B cell (primary cell): ENCODE data around the gene NAMPT. TPM values are rescaled to one million over a fixed set of nuclear protein-coding genes. Genes with fewer than 3 reads are reported as not detected.
"Not testable (repeated sequence)": the region's sequence is repeated elsewhere in the genome, so short reads cannot be mapped to it uniquely, and the experiment has no call there.

Experiments
- ATAC-seq: fragments of 200-7000 bp; cut with Tn5 transposase; one replicate; pipeline ENCODE4 v1.10.0; 2021; ENCODE audit warnings: low read depth, mild to moderate bottlenecking, moderate number of reproducible peaks, moderate library complexity
- CTCF ChIA-PET: fragments of 350-600 bp; sonication (Branson Sonifier 250); formaldehyde crosslinking; loops from one replicate; lab custom pipeline; 2021; ENCODE audit warnings: antibody characterized with exemption, inconsistent platforms; lab: Charles Lee
- POLR2A ChIA-PET: fragments of 350-600 bp; sonication (Branson Sonifier 250); formaldehyde crosslinking; loops from one replicate; lab custom pipeline; 2021; ENCODE audit warnings: antibody characterized with exemption; lab: Charles Lee
- DNase-seq: peaks from one replicate; pipeline ENCODE4 v3.0.0; 2013
- H2AFZ ChIP-seq: 2 replicates; pipeline ENCODE4 v1.6.1; 2012; ENCODE audit warnings: mild to moderate bottlenecking, low read depth, low read length; ENCODE audit not compliant: insufficient read depth, poor library complexity, severe bottlenecking
- H3K27ac ChIP-seq, 2 donors: 1 replicate in 1 of 2; 2 replicates in 1 of 2; pipeline ENCODE4 v1.5.1; 2012 to 2013; ENCODE audit warnings: low read length in 2 of 2, mild to moderate bottlenecking in 2 of 2, moderate library complexity in 1 of 2
- H3K27me3 ChIP-seq, 4 experiments: fragments of 200-600 bp in 1 of 4; sonication (generic) in 1 of 4; replicated peaks in 1 of 4; 1 replicate in 2 of 4; 2 replicates in 2 of 4; pipeline versions ENCODE4 v1.6.1 to v1.7.0; 2013 to 2016; ENCODE audit warnings: low read length in 3 of 4, mild to moderate bottlenecking in 2 of 4, mixed read lengths in 1 of 4, moderate library complexity in 1 of 4; ENCODE audit not compliant: insufficient read depth in 4 of 4, control insufficient read depth in 3 of 4; ENCODE audit errors: control extremely low read depth in 1 of 4
- H3K36me3 ChIP-seq, 2 experiments: replicated peaks in 1 of 2; 1 replicate in 1 of 2; 2 replicates in 1 of 2; pipeline versions ENCODE4 v1.6.1 to v1.7.1; 2013; ENCODE audit warnings: low read length in 1 of 2; ENCODE audit not compliant: insufficient read depth in 2 of 2, control insufficient read depth in 1 of 2; ENCODE audit errors: control extremely low read depth in 1 of 2, extremely low read depth in 1 of 2
- H3K4me1 ChIP-seq, 2 donors: fragments of 200-600 bp in 1 of 2; sonication (generic) in 1 of 2; 1 replicate in 1 of 2; 2 replicates in 1 of 2; pipeline versions ENCODE4 v1.5.1 to v1.6.1; 2013 to 2017; ENCODE audit warnings: low read length in 2 of 2; ENCODE audit not compliant: control insufficient read depth in 2 of 2, insufficient read depth in 2 of 2
- H3K4me2 ChIP-seq: replicated peaks from 2 replicates; pipeline ENCODE3; 2012; ENCODE audit warnings: mild to moderate bottlenecking, low read depth, low read length; ENCODE audit not compliant: poor library complexity, severe bottlenecking
- H3K4me3 ChIP-seq, 5 experiments: fragments of 200-600 bp in 1 of 5; sonication (generic) in 1 of 5; 1 replicate in 3 of 5; 2 replicates in 2 of 5; pipeline versions ENCODE4 v1.5.1 to v1.7.0; 2011 to 2016; ENCODE audit warnings: low read length in 4 of 5, mild to moderate bottlenecking in 4 of 5, low read depth in 2 of 5, control low read depth in 1 of 5, moderate library complexity in 1 of 5; ENCODE audit not compliant: insufficient read depth in 1 of 5; ENCODE audit errors: control extremely low read depth in 1 of 5, extremely low read depth in 1 of 5
- H3K79me2 ChIP-seq: fragments of 200-600 bp; sonication (generic); one replicate; pipeline ENCODE4 v1.6.0; 2016; ENCODE audit warnings: low read length; ENCODE audit not compliant: control insufficient read depth, insufficient read depth
- H3K9ac ChIP-seq: fragments of 200-600 bp; sonication (generic); 2 replicates; pipeline ENCODE4 v1.6.1; 2017; ENCODE audit warnings: mild to moderate bottlenecking, low read length, moderate library complexity
- H3K9me3 ChIP-seq, 3 donors: one replicate each; pipeline versions ENCODE4 v1.6.1 to v1.7.1; 2013; ENCODE audit warnings: low read length in 2 of 3; ENCODE audit not compliant: control insufficient read depth in 2 of 3, insufficient read depth in 1 of 3; ENCODE audit errors: control extremely low read depth in 1 of 3
- H4K20me1 ChIP-seq: 2 replicates; pipeline ENCODE4 v1.6.0; 2012; ENCODE audit warnings: mild to moderate bottlenecking, low read length; ENCODE audit not compliant: insufficient read depth, control insufficient read depth, poor library complexity, severe bottlenecking
- H3K27ac Mint-ChIP-seq: one replicate; pipeline ENCODE4 v1.8.0; 2021; ENCODE audit warnings: mixed read lengths
- H3K27me3 Mint-ChIP-seq: one replicate; pipeline ENCODE4 v1.8.0; 2021; ENCODE audit warnings: mixed read lengths
- H3K4me1 Mint-ChIP-seq: one replicate; pipeline ENCODE4 v1.8.0; 2021; ENCODE audit warnings: mixed read lengths
- H3K4me3 Mint-ChIP-seq: one replicate; pipeline ENCODE4 v1.8.0; 2021; ENCODE audit warnings: mixed read lengths
- H3K9me3 Mint-ChIP-seq: one replicate; pipeline ENCODE4 v1.8.0; 2022; ENCODE audit warnings: mixed read lengths; ENCODE audit not compliant: insufficient read depth
- EZH2 ChIP-seq: IDR thresholded peaks from 2 replicates; pipeline ENCODE4 v1.6.1; 2012; ENCODE audit warnings: borderline replicate concordance, low read depth, mild to moderate bottlenecking, moderate library complexity, low read length; ENCODE audit not compliant: insufficient read depth, poor library complexity, severe bottlenecking
- whole genome bisulfite sequencing: methylation state at CpG from one replicate; pipeline ENCODE4 v1.1.5; 2013; ENCODE audit warnings: missing lambda C conversion rate; ENCODE audit not compliant: insufficient coverage; 5-methylcytosine and 5-hydroxymethylcytosine counted together
- intact Hi-C: fragments of 100-400 bp; cut with micrococcal nuclease; formaldehyde crosslinking; loops from one replicate; pipeline ENCODE4 v1.10.0; 2022
- polyA plus RNA-seq: library from polyadenylated mRNA; depleted of rRNA; stranded (reverse); fragments of >200 nt; gene quantifications from 2 replicates; pipeline ENCODE4 v1.2.3, GENCODE V29; 2012
- total RNA-seq, 2 donors: library from RNA; stranded (reverse); fragments of 120-200 nt in 1 of 2; gene quantifications; 1 replicate in 1 of 2; 2 replicates in 1 of 2; pipeline versions ENCODE4 v1.2.3 to v1.2.4, GENCODE V29; 2013 to 2022
- TF ChIP-seq, protein P1 (sequence below): fragments of 200-600 bp; IDR thresholded peaks from one replicate; pipeline ENCODE4 v1.8.0; 2022; ENCODE audit warnings: antibody characterized with exemption, mild to moderate bottlenecking

Gene NAMPT
- total and polyA plus RNA-seq, 2 donors (not counting 1 experiment from before 2014, with no cell fraction given) = 11.6 to 48.8 TPM

DNA sequence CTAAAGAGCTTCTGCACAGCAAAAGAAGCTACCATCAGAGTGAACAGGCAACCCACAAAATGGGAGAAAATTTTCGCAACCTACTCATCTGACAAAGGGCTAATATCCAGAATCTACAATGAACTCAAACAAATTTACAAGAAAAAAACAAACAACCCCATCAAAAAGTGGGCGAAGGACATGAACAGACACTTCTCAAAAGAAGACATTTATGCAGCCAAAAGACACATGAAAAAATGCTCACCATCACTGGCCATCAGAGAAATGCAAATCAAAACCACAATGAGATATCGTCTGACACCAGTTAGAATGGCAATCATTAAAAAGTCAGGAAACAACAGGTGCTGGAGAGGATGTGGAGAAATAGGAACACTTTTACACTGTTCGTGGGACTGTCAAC lies 13.4 kb upstream of the NAMPT start:
- CTCF ChIA-PET, H3K9ac ChIP-seq, H3K36me3 ChIP-seq, H3K9me3 Mint-ChIP-seq, intact Hi-C loops, H2AFZ ChIP-seq, ATAC-seq, H3K4me3 Mint-ChIP-seq, H3K27ac Mint-ChIP-seq, H3K27ac ChIP-seq, H3K4me1 ChIP-seq, H3K79me2 ChIP-seq, H3K4me1 Mint-ChIP-seq, H3K9me3 ChIP-seq, H3K27me3 ChIP-seq, H4K20me1 ChIP-seq, POLR2A ChIA-PET, H3K4me3 ChIP-seq, DNase-seq, H3K4me2 ChIP-seq: not testable (repeated sequence)
- WGBS = no CpG with 5 or more reads among the region's 4 CpGs
- peaks cover 24% of the 10 kb centered on the region for H3K27me3 Mint-ChIP-seq

DNA sequence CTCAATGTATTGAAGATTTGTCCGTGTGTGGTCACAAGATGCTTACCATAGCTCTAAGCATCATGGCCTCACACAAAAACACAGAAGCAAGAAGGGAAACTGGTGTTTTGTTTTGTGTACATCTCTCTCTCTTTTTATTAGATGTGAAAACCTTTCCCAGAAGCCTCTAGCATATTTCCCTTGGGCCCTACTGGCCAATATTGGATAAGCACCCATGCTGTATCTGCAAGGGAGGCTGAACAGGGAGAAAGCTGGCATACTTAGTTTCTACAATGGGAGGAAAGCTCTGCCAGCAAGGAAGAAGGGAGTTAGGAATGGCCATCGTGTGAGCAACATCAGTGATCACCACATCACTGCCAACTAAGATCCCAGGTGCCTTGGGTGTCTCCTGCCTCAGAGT lies 9.6 kb upstream of the NAMPT start:
- CTCF ChIA-PET = no interaction called here
- DNase-seq = no peak

More for the DNA sequence above, 9.6 kb upstream of the NAMPT start:
- POLR2A ChIA-PET = no interaction called here
- H3K79me2 ChIP-seq = no peaks in the 10 kb centered on the region
- TF ChIP-seq EZH2 = no peak
- TF ChIP-seq, protein P1, sequence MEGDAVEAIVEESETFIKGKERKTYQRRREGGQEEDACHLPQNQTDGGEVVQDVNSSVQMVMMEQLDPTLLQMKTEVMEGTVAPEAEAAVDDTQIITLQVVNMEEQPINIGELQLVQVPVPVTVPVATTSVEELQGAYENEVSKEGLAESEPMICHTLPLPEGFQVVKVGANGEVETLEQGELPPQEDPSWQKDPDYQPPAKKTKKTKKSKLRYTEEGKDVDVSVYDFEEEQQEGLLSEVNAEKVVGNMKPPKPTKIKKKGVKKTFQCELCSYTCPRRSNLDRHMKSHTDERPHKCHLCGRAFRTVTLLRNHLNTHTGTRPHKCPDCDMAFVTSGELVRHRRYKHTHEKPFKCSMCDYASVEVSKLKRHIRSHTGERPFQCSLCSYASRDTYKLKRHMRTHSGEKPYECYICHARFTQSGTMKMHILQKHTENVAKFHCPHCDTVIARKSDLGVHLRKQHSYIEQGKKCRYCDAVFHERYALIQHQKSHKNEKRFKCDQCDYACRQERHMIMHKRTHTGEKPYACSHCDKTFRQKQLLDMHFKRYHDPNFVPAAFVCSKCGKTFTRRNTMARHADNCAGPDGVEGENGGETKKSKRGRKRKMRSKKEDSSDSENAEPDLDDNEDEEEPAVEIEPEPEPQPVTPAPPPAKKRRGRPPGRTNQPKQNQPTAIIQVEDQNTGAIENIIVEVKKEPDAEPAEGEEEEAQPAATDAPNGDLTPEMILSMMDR = peak; percentile 12
- no peaks in the 10 kb centered on the region for H3K36me3 ChIP-seq
- H3K4me3 ChIP-seq = no peak overlapping the region
- Mint-ChIP-seq H3K4me3 (no peak overlapping the region), H3K27ac (no peak overlapping the region), H3K9me3 (no peaks in the 10 kb centered on the region), H3K27me3 (peaks cover 4% of the 10 kb centered on the region), H3K4me1 (no peaks in the 10 kb centered on the region)
- H3K9ac ChIP-seq = no peak overlapping the region
- no peaks in the 10 kb centered on the region for H4K20me1 ChIP-seq
- intact Hi-C loops = no loop called here
- H3K4me2 ChIP-seq = no peak overlapping the region
- H2AFZ ChIP-seq = no peak overlapping the region
- H3K27ac ChIP-seq = no peak overlapping the region
- H3K27me3 ChIP-seq = no peaks in the 10 kb centered on the region
- peaks cover 0 to 2% (median 0%) of the 10 kb centered on the region in 3 donors for H3K9me3 ChIP-seq
- H3K4me1 ChIP-seq = no peaks in the 10 kb centered on the region
- ATAC-seq = no peak
- no CpG with 5 or more reads among the region's 2 CpGs for WGBS
